NCI-H187 (cell line): Measurements from ENCODE around the gene ITFG1.
"Not testable (repeated sequence)": the region's sequence is repeated elsewhere in the genome, so short reads cannot be mapped to it uniquely, and the experiment has no call there.

Source experiments
- DNase-seq, 2 experiments: peaks; one replicate each; lab custom pipeline; 2025; lab: John Stamatoyannopoulos, UW

Gene ITFG1

DNA sequence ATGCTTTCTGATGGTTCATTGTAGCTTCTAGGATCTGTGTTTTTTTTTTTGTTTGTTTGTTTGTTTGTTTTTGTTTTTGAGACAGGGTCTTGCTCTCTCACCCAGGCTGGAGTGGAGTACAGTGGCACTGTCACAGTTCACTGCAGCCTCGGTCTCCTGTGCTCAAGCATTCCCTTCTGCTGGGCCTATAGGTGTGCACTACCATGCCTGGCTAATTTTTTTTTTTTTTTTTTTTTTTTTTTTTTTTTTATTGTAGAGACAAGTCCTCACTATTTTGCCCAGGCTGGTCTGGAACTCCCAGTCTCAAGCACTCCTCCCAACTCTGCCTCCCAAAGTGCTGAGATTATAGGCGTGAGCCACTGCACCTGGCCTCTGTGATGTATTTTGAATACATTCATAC, 12.1 kb upstream of the ITFG1 start:
- not testable (repeated sequence) for DNase-seq

GRCh38 chr16:47470810-47471209, 9.9 kb upstream of the ITFG1 start:
- no peak for DNase-seq

DNA sequence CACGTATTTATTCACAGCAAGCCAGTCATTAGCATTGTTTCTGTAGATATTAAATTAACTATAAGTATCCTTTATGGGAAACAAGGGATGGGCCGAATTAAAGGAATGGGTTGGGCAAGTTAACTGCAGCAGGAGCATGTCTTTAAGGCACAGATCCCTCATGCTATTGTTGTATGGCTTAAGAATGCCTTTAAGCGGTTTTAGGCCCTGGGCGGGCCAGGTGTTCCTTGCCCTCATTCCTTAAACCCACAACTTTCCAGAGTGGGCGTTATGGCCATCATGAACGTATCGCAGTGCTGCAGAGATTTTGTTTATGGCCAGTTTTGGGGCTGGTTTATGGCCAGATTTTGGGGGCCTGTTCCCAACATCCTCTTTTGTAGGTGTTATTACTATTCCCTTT, 9.3 kb upstream of the ITFG1 start:
- no peak for DNase-seq

GRCh38 chr16:47469227-47469626, 8.4 kb upstream of the ITFG1 start:
- no peak for DNase-seq

GRCh38 chr16:47468070-47468689, 7.3 kb upstream of the ITFG1 start:
- not testable (repeated sequence) for DNase-seq

DNA sequence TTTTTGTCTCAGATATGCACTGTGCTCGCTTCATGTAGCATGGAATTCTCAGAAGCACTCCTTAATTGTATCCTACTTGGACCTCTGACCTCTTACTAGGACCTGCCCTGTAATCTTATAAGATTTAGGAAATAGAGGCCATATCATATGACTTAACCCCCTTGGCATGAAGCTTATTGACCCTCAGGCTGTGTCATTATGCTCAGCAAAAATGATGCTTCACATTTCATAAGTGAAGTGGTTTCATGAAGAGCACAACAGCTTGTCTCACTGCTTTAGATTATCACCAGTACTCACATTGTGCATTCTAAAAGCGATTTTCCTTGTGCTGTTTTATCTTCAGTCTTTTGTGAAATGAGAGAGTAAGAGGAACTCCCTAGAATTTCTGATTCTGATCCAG, 6.6 kb upstream of the ITFG1 start:
- no peak for DNase-seq

- no peak for DNase-seq
Measured at GRCh38 chr16:47465919-47466630, 5.2 kb upstream of the ITFG1 start.

DNA sequence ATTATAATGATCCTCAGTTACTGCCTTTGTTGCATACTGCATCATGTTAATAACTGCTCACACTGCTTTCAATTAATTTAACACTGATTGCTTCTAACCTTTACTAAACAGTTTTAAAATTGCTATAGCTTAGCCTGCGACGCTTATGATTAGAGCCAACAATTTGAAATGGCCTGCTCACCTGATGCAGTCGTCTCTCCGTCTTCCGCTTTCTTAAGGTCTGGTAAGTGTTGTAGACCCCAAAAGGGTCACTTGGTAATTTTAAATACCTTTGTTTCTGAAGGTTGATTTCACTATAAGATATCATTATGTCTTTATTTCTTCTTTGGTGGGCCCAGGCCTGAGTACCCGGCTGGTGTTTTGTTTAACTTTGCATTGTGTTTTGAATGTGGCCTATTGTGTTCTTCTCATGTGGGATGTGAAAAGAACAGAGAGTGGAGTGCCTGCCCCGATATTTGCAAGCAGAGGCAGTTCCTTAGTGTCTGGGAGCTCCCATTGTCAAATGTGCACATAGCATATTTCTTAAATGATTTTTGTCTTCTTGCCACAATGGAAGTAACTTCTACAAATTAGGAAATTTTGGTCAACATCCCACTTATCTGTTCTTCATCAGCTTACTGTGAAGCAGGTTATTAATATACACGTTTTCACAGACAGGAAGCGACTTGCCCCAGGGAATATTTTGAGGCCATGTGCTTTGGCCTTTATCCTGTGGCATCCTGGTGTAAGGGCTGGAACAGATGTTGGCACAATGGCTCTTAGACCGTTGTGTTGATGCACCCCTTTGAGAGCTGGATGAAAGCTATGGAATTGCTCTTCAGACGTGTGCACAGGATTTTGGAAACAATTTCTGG, 3.1 kb upstream of the ITFG1 start:
- DNase-seq, result no peak

- no peak for DNase-seq
Measured at GRCh38 chr16:47461598-47462266, 869 bp upstream of the ITFG1 start.

DNA sequence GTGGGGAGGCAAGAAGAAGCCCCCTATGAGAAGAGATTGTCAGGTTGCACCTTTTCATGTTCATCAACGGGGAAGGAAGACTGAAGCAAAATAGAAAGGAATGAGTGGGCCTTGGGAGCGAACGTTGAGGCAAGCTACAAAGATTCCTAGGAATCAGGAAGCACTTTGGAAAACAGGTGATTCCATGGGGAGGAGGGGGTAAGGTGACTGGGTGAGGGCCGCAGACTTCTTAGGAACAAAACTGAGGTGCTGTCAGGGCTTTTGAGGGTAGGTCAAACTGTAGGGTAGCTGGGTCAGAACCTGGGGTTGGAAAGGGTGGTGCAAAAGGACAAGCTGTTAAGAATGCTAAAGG, 528 bp downstream of the ITFG1 start:
- DNase-seq, result no peak

GRCh38 chr16:47459603-47460002, 1.3 kb downstream of the ITFG1 start:
- DNase-seq, result no peak

DNA sequence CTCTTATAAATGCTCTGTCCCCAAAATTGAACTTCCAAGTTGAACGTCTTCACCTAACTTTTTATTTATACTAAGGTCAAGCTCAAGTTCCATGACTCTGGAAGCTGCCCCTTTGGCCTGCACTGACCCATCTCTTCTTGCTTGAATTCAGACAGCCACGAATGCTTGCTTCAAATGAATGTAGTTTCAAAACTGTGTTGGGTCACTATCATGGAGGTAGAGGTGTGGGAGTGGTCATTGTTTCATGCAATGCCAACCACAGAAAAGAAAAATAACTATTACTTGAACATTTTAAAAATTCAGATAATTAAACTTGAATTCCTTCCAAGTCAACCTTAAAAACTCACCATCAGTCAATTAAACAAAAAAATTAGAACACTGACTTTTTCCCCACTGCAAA, 2.5 kb downstream of the ITFG1 start:
- no peak for DNase-seq

DNA sequence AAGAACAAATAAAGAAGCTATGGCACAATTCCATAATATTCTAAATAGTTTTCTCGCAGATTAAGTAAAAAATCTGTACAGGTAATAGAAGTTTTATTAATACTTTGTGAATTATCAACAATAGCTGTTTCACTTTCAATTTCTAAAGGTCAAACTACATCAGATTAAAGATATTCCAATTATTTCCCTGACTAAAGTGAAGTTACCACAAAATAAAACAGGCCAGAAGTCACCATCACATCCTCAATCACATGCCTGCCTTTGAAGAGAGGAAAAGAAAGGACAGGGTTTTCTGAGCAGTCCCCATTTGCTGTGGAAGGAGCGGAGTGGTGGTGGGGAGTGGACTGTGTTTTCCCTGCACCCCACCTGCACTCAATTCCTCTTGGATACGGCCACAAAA, 11.1 kb downstream of the ITFG1 start:
- DNase-seq, result no peak

DNA sequence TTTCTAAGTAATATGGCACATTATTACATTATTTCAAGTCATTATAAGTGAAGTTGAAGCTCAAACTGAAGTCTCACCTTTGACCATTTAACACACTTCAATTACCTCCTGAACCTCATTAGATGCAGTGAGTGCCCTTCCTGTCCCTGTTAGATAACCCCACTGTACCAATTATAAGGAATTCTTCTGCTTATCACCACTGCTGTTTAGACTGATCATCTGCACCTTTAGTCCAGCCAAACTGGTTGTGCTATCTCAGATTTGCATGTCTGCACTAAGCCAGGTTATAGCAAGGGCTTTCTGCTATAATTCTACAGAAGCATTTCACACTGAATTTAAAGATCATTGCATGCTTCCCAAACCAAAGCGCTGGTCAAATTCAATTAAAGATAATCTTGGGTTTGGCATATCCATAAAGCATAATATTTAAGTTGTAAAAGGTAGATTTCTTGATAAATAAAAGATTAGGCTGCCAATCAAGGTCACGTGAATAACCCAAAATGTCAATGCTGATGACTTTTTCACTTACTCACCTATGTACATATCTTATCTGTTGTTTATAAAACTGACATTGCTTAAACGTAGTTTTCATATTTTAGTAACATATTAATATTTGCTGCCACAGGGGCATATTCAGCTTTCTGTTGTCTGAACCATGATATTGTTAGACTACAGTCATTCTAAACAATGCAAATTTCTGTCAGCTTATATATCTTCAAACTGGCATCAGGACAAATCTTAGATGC, 11.9 kb downstream of the ITFG1 start:
- DNase-seq, result no peak

DNA sequence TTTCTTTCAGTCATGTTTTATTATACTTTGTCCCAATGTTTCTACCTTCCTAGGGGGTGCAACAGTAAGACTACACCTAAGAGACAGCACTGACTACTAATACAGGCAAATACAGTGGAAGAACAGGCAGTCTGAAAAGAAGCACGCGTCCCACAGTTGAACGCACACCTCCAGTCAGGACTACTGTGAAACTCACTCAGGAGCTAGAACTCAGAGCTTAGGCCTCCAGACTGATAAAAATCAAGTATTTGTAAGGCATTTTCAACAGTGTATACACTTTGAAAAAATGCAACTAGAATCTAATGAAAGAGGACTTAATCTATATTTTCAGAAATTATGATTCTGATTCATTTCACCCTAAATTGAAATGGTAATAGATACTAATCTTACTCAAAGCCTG, 14.4 kb downstream of the ITFG1 start:
- DNase-seq, result no peak

GRCh38 chr16:47442884-47443283, 18.0 kb downstream of the ITFG1 start:
- not testable (repeated sequence) for DNase-seq

GRCh38 chr16:47440066-47440465, 20.8 kb downstream of the ITFG1 start:
- DNase-seq, result not testable (repeated sequence)

DNA sequence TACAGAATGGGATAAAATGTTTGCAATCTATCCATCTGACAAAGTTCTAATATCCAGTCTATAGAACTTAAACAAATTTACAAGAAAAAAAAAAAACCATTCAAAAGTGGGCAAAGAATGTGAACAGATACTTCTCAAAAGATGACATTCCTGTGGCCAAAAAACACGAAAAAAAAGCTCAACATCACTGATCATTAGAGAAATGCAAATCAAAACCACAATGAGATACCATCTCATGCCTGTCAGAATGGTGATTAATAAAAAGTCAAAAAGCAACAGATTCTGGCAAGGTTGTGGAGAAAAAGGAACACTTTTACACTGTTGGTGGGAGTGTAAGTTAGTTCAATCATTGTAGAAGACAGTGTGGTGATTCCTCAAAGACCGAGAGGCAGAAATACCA, 26.6 kb downstream of the ITFG1 start:
- DNase-seq, result not testable (repeated sequence)

DNA sequence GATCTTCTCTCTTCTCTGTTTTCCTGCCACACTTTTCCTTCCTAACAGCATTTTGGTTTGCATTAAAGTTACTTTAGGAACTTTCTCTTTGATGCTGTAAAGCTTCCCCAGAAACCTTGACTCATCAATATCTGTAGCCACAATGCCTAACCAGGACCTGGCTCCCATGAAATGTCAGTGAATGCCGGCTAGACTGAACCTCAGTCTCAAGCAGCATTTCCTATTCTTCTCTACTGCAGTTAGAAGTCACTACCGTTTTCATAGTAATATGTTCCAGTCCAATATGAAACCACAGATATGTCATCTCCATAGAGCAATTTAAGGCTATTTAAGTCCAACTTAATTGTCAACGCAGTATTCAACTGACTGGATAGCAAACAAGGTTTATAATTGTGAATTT, 28.9 kb downstream of the ITFG1 start:
- no peak for DNase-seq

DNA sequence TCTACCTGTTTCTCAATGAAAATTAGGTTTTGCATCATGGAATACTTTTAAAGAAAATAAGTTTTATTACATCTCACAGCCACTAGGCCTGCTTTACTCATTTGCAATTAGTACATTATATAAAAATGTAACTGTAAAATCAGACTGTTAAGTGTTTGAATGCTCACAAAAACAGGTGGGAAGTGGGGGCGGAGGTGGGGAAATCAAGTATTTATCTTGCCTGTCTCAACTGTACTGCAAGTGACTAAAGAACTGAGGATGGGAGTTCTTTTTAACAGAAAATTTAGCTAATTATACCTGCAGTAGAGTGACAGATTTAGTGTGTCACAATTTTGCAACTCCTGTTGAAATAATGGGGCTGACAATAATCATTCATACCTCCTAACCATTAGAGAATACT, 34.1 kb downstream of the ITFG1 start:
- no peak for DNase-seq

DNA sequence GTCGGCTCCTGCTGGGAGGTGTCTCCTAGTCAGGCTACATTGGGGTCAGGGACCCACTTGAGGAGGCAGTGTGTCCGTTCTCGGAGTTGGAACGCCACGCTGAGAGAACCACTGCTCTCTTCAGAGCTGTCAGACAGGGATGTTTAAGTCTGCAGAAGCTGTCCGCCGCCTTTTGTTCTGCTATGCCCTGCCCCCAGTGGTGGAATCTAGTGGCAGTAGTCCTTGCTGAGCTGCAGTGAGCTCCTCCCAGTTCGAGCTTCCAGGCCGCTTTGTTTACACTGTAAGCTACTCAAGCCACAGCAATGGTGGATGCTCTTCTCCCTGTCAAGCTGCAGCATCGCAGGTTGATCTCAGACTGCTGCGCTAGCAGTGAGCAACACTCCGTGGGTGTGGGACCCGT, 36.0 kb downstream of the ITFG1 start:
- DNase-seq, result no peak

GRCh38 chr16:47416869-47417268, 44.0 kb downstream of the ITFG1 start:
- DNase-seq, result no peak
